OCI-LY1 (cell line): ENCODE measurements around the gene PROCR.

Experiments used
- CTCF ChIP-seq: fragments of 200-600 bp; sonication (generic), shearing (Covaris generic); IDR thresholded peaks from 2 replicates; pipeline ENCODE4 v1.5.1; 2017; ENCODE audit warnings: mild to moderate bottlenecking, antibody characterized with exemption, low read length, moderate library complexity, mixed read lengths
- EZH2 ChIP-seq: fragments of 200-600 bp; sonication (generic), shearing (Covaris generic); IDR thresholded peaks from 2 replicates; pipeline ENCODE4 v1.8.0; 2017; ENCODE audit warnings: borderline replicate concordance, mixed run types, mild to moderate bottlenecking, antibody characterized with exemption, low read length, moderate library complexity, mixed read lengths

DNA sequence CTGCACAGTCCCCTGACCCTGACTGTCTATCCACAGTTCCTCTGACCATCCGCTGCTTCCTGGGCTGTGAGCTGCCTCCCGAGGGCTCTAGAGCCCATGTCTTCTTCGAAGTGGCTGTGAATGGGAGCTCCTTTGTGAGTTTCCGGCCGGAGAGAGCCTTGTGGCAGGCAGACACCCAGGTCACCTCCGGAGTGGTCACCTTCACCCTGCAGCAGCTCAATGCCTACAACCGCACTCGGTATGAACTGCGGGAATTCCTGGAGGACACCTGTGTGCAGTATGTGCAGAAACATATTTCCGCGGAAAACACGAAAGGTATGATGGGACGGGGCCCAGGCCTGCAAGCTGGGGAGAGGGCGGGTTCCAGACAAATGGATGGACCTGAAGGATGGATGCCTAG, 4.3 kb downstream of the PROCR start:
- no peak for TF ChIP-seq CTCF
- no peak for TF ChIP-seq EZH2
